ENCODE measurements around the gene UVRAG.

Gene UVRAG

DNA sequence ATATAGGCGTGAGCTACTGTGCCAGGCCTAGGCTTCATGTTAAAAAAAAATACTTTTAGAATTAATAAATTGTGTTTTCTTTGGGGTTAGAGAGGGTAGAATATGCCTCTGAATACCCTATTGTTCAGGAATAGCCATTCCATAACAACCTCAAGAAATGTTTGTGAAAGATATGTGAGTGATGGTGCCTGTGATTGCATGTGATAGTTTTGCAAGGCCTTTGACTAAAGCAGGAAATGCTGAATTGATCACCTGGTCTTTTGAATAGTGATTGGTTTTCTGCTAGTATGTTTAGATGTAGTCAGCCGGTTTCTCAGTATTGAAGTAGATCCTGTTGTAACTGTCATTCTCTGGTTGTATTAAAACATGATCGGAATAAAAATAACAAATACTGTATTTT, 73.4 kb downstream of the UVRAG start:
- H3K36me3 ChIP-seq (ENCODE audit: control insufficient read depth, insufficient read depth, low read length): peaks cover 5% of the 10 kb centered on the region
- no peak overlapping the region for H3K4me3 ChIP-seq (replicated peaks; ENCODE audit: low read depth, low read length)
- TF ChIP-seq, protein P1, sequence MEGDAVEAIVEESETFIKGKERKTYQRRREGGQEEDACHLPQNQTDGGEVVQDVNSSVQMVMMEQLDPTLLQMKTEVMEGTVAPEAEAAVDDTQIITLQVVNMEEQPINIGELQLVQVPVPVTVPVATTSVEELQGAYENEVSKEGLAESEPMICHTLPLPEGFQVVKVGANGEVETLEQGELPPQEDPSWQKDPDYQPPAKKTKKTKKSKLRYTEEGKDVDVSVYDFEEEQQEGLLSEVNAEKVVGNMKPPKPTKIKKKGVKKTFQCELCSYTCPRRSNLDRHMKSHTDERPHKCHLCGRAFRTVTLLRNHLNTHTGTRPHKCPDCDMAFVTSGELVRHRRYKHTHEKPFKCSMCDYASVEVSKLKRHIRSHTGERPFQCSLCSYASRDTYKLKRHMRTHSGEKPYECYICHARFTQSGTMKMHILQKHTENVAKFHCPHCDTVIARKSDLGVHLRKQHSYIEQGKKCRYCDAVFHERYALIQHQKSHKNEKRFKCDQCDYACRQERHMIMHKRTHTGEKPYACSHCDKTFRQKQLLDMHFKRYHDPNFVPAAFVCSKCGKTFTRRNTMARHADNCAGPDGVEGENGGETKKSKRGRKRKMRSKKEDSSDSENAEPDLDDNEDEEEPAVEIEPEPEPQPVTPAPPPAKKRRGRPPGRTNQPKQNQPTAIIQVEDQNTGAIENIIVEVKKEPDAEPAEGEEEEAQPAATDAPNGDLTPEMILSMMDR (IDR thresholded peaks at IDR 0.05; ENCODE audit: insufficient read depth, low read length, poor library complexity, severe bottlenecking): no peak
- H3K27me3 ChIP-seq (replicated peaks; ENCODE audit: control insufficient read depth, insufficient read depth, low read length): no peaks in the 10 kb centered on the region
- DNase-seq (ENCODE audit: extremely low read depth, insufficient read length): no peak

DNA sequence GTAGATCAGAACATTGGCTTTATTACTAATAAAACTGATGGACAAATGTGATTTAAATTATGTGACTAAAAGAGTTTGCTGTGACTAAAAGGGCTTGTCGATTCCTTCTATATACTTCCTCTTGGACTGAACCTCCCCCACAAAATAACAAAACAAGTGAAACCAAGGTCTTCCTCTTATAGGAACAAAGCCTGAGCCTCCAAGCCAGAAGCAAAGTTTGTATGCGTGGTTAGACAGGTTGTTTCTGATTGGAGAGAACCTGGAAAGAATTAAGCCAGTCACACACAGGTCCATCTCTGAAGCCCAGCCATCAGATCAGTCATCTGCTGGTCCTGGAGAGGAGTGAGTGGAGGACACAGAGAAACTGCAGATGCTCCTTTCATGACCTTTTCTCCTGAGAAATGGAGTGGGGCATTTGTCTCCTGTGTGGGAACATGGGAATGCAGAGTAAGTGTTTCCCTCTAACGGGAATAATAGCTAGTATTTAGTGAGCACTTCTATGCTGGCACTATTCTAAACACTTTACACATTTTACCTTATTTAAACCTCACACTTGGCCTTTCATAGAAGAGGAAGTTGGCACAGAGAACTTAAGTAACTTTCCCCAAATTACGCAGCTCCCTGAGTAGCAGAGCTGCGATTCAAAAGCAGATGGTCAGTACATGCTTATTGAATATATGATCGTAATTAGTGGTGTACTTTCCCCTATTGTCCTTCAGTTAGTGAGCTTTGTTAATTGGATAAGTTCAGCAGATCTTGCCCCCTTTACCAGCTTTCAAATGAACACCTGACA, 77.1 kb downstream of the UVRAG start:
- H3K36me3 ChIP-seq (ENCODE audit: control insufficient read depth, insufficient read depth, low read length): peaks cover 5% of the 10 kb centered on the region
- DNase-seq (ENCODE audit: extremely low read depth, insufficient read length): peak; percentile 33
- H3K4me3 ChIP-seq (replicated peaks; ENCODE audit: low read depth, low read length): no peak overlapping the region
- H3K27me3 ChIP-seq (replicated peaks; ENCODE audit: control insufficient read depth, insufficient read depth, low read length): no peaks in the 10 kb centered on the region
- TF ChIP-seq, protein P1 (IDR thresholded peaks at IDR 0.05; ENCODE audit: insufficient read depth, low read length, poor library complexity, severe bottlenecking): no peak

DNA sequence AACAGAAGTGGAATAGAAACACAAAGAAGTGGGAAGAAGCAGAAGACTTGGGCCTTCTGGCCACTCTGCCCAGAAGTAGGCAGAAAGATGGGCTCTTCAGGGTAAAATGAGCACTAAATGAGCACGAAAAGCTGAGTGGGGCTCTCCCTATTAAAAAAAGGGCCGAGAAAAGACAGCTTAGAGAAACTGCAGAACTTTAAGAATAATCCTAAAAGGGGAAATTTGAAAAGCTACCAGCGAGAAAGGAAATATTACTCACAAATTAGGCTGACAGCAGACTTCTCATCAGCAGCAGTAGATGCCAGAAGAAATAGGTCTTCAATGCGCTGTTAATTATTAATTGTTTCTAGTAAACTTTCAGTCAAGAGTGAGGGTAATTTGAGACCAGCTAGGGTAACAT, 78.2 kb downstream of the UVRAG start:
- H3K27me3 ChIP-seq (replicated peaks; ENCODE audit: control insufficient read depth, insufficient read depth, low read length): no peaks in the 10 kb centered on the region
- TF ChIP-seq, protein P1 (IDR thresholded peaks at IDR 0.05; ENCODE audit: insufficient read depth, low read length, poor library complexity, severe bottlenecking): no peak
- H3K4me3 ChIP-seq (replicated peaks; ENCODE audit: low read depth, low read length): no peak overlapping the region
- peaks cover 5% of the 10 kb centered on the region for H3K36me3 ChIP-seq (ENCODE audit: control insufficient read depth, insufficient read depth, low read length)
- no peak for DNase-seq (ENCODE audit: extremely low read depth, insufficient read length)

DNA sequence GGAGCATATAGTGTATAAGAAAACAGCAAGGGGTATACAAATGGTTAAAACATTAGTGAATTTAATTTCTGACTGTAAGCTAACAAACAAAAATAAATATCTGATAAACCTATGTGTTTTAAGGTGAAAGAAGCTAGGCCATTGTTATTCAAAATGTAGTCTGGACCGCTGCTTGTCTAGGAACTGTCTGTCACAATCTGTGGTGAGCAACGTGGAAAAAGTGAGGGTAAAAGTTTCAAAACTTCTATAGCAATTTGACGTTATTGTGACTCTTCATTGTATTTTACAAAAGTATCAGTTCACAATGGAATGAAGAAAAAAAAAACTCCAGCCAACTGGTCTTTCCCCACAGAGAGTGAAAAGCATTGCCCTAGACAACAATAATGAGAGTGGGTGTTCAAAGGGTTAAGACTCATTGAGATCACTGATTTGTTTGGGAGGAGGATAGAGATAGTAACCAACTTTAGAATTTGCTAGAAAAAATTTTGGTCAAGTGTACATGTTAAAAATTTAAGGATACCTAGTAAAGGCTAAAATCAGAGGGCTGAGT, 79.1 kb downstream of the UVRAG start:
- DNase-seq (ENCODE audit: extremely low read depth, insufficient read length): no peak
- H3K4me3 ChIP-seq (replicated peaks; ENCODE audit: low read depth, low read length): no peak overlapping the region
- H3K36me3 ChIP-seq (ENCODE audit: control insufficient read depth, insufficient read depth, low read length): peaks cover 5% of the 10 kb centered on the region
- TF ChIP-seq, protein P1 (IDR thresholded peaks at IDR 0.05; ENCODE audit: insufficient read depth, low read length, poor library complexity, severe bottlenecking): no peak
- H3K27me3 ChIP-seq (replicated peaks; ENCODE audit: control insufficient read depth, insufficient read depth, low read length): no peaks in the 10 kb centered on the region

DNA sequence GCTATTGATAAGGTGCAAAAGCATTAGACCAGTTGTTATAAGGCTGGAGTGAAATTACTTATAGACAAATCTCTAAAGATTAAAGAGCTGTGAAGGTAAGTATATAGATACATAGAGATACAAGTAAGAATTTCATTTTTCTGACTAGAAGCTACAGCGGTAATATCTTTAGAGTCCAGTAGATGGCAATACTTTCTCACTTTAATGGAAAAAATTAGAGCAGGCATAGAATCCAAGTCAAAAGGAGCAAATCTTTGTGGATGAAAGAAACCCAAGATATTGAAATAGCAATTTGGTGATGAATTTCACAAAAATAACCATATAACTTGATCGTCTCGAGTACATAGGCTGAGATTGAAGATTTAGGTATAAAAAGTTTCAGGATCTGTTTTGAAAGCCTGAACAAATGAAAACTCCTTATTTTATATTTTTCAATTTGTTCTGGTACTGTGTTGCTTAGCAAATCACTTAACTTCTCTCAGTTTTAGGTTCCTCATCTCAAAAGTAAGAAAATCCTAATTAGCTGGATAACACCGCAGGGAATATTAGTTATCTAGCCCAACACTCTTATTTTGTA, 81.9 kb downstream of the UVRAG start:
- Histone ChIP-seq H3K36me3 (ENCODE audit: control insufficient read depth, insufficient read depth, low read length) (peaks cover 2% of the 10 kb centered on the region), H3K4me3 (replicated peaks; ENCODE audit: low read depth, low read length) (no peak overlapping the region), H3K27me3 (replicated peaks; ENCODE audit: control insufficient read depth, insufficient read depth, low read length) (no peaks in the 10 kb centered on the region)
- DNase-seq (ENCODE audit: extremely low read depth, insufficient read length): no peak
- TF ChIP-seq, protein P1 (IDR thresholded peaks at IDR 0.05; ENCODE audit: insufficient read depth, low read length, poor library complexity, severe bottlenecking): peak; percentile 49
